Prostate gland (tissue), 2 donors: Measurements from ENCODE around the gene WDR5B.

ENCODE experiments used
- CTCF ChIP-seq, 4 experiments: fragments of 200-600 bp in 2 of 4; fragments of 450-650 bp in 2 of 4; sonication (generic) in 2 of 4; IDR thresholded peaks; 1 replicate in 3 of 4; 2 replicates in 1 of 4; pipeline ENCODE4 v1.5.1; 2016 to 2019; ENCODE audit warnings: antibody characterized with exemption in 4 of 4, mild to moderate bottlenecking in 2 of 4, moderate library complexity in 2 of 4
- POLR2A ChIP-seq: fragments of 450-650 bp; IDR thresholded peaks from one replicate; pipeline ENCODE4 v1.6.1; 2016; ENCODE audit warnings: antibody characterized with exemption, mild to moderate bottlenecking
- POLR2AphosphoS5 ChIP-seq: sonication (generic); formaldehyde crosslinking; IDR thresholded peaks from one replicate; pipeline ENCODE4 v1.6.1; 2017; ENCODE audit warnings: antibody characterized with exemption

GRCh38 chr3:122415104-122415744 lies 638 bp downstream of the WDR5B start:
- TF ChIP-seq CTCF (IDR thresholded peaks at IDR 0.05) = no peak
- no peak for TF ChIP-seq POLR2AphosphoS5
- no peak for TF ChIP-seq POLR2A
